Endometrial microvascular endothelial cells (primary cell): ENCODE measurements around the gene COL25A1. TPM values are rescaled to one million over a fixed set of nuclear protein-coding genes. Genes with fewer than 3 reads are reported as not detected.
"Not testable (repeated sequence)": the region's sequence is repeated elsewhere in the genome, so short reads cannot be mapped to it uniquely, and the experiment has no call there.

ENCODE experiments used
- in situ Hi-C: cut with HindIII; loops from 2 replicates; pipeline ENCODE4 v1.10.0; 2017; ENCODE audit warnings: low sequenced_read_pairs, low pct_unique_long_range_greater_than_20kb; ENCODE audit errors: inconsistent ontology term
- total RNA-seq: library from RNA; depleted of rRNA; stranded (reverse); fragments of >200 nt; gene quantifications from one replicate; pipeline ENCODE4 v1.2.3, GENCODE V29; 2015; ENCODE audit errors: inconsistent ontology term

COL25A1 gene
- total RNA-seq, 1 donor from 2014 or later = 4.3 TPM

DNA sequence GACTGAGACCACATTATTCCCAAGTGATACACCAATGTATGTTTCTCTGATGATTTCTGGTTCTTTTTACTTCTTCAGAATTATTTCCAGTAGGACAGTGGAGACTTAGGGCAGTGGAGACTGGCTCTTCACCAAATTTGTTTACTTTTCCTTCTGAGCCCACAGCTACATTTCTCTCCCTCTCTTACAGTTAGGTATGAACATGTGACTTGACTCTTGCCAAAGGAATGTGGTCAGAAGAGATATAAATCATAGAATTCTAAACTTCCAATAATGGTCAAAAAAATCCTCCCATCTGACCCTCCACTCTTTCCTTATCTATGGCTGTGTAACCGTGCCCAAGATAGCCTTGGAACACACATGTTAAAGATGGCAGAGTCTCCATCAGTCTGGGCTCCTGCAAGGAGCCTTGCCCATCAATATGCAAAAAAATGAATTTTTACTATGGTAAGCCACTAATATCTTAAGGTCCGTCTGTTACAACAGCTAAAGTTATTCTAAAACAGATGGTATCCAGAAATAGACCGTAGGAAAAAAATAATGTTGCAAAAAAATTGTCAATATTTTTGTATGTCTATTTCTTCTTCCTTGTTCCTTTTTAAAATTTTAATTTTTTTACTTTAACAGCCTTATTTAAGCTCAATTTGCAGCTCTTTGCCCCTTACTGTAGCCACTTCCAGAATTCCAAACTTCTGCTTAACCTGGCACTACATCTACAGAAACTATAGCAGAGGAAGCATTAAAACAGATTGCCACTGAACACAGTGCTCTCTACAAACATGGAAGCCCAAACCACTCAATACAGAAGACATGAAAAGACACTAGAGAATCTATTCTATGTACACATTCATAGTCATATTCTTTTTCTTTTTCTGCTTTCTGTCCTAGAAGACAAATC is 260.7 kb downstream of the COL25A1 start:
- in situ Hi-C loops = no loop called here

- in situ Hi-C loops = no loop called here
Observed at GRCh38 chr4:109040441-109040840, 262.0 kb downstream of the COL25A1 start.

DNA sequence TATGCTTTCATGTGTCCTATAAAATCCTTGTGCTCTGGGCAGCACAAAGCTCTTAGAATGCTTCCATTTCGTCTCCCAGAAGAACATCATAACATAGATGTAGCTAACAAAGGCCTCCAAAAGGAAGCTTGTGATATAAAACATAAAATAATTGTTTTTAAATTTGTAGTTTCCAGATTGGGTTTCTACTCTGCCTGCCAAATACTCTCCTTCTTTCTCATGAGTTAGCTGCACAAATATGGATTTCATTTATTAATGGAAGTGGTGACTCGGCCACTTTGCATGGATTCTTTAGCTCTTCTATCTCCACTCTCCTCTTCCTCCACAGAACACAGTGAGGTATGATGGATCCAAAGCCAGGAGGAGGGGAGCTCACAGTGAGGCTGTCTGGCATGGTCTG is 265.4 kb downstream of the COL25A1 start:
- in situ Hi-C loops = no loop called here

- in situ Hi-C loops = no loop called here
Observed at GRCh38 chr4:109033993-109034392, 268.5 kb downstream of the COL25A1 start.

DNA sequence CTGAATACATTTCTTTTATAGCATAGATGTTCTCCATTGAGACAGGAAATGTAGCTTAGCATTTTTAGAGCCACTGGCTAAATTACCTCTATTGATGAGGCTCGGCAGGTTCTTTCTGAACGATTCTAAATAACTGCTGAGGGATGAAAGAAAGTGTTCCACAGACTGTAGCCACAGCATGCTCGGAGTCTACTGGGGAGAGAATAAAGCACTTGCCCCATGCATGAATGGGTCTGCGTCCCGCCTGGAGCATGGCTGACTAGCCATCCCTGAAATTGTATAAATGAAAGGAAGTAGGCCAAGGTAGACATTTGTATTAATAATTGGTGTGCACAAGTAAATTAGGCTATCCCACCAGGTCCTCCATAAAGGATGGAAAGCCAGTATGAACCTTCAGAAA is 269.8 kb downstream of the COL25A1 start:
- in situ Hi-C loops = no loop called here

- in situ Hi-C loops = no loop called here
Observed at GRCh38 chr4:109029987-109030386, 272.5 kb downstream of the COL25A1 start.

GRCh38 chr4:109027016-109027500 is 275.4 kb downstream of the COL25A1 start:
- in situ Hi-C loops = no loop called here

DNA sequence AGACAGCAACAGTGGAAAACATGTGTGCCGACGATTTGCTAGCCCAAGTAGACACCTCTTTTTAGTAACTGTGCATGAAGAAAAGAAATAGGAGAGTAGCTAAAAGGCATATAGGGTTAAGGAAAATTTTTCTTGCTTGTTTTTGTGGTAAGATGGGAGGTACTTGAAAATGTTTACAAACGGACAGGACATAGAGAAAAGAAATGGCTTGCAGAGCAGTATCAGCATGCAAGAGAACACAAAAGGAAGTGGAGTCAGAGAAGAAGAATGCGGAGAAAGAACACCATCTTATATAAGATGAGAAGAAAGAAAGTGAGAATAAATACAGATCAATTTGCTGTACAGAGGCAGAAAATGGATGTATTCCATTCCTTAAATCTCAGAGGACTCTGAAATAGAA is 275.9 kb downstream of the COL25A1 start:
- in situ Hi-C loops = no loop called here

DNA sequence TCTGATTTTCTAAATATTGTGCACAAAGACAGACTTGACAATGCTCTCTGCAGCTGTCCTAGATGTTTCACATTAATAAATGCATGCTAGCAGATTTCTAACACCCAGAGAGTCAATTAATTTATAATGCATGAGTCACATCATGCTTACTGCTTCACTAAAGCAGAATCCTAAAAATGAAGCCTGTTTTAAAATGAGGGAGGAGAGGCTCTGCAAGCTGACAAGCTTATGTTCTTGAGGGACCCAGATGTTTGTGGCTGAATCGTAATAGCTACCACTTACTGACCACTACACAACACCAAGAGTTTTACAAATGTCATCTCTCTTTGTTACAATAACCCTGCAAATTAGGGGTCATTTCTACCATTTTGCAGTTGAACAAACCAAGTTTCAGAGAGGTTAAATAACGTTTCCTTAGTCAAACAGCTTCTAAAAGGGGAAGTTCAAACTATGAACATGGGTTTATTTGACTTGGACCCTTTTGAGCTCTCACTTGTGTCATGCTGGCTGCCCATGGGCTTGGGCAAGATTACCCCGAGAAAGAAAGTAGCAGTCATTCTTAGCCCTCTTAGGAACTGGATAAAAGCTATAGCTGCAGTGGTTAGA is 276.9 kb downstream of the COL25A1 start:
- in situ Hi-C loops = no loop called here

DNA sequence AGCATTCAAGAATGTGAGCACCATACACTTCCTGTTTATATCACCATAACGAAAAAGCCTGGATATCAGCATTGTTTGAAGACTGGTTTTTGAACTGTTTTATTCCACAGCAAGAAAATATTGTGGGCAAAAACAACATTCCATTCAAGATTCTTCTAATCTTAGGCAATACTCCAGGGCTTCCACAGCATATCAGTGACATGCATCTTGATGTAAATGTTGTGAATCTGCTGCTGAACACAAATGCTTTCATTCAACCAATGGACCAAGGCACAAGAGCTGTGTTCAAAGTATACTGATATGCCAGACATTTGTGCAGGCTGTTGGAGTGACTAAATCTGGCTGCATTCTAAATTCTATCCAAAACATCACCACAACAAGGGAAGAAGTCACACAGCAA is 279.5 kb downstream of the COL25A1 start:
- in situ Hi-C loops = no loop called here

DNA sequence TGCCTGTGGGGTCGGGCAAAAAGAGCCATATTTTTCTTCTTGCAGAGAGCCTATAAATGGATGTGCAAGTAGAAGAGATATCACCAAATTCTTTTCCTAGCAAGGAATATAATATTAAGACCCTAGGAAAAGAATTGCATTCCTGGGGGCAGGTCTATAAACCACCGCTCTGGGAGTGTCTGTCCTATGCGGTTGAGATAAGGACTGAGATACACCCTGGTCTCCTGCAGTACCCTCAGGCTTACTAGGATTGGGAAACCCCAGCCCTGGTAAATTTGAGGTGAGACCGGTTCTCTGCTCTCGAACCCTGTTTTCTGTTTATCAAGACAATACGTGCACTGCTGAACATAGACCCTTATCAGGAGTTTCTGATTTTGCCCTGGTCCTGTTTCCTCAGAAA is 280.8 kb downstream of the COL25A1 start:
- in situ Hi-C loops = not testable (repeated sequence)

- in situ Hi-C loops = no loop called here
Observed at GRCh38 chr4:109020861-109021260, 281.6 kb downstream of the COL25A1 start.

DNA sequence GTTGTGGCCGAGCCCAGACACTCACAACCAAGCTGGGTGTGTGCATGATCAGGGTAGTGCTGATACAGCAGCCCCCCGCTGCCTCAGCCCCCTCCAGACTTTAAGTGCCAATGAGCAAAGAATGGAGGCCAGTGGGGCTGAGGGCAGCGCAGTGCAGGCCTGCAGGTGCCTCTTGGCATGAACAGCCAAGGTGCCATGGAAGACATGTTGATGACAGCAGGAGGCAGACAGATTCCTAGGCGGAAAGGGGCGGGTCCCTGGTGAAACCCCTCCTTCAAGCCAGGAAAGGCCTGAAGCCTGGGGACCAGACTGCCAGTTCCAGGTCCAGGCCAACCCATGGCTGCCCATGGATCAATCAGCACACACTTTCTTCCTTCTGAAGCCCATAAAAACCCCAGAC is 286.3 kb downstream of the COL25A1 start:
- in situ Hi-C loops = no loop called here

- in situ Hi-C loops = no loop called here
Observed at GRCh38 chr4:109015413-109015810, 287.0 kb downstream of the COL25A1 start.

DNA sequence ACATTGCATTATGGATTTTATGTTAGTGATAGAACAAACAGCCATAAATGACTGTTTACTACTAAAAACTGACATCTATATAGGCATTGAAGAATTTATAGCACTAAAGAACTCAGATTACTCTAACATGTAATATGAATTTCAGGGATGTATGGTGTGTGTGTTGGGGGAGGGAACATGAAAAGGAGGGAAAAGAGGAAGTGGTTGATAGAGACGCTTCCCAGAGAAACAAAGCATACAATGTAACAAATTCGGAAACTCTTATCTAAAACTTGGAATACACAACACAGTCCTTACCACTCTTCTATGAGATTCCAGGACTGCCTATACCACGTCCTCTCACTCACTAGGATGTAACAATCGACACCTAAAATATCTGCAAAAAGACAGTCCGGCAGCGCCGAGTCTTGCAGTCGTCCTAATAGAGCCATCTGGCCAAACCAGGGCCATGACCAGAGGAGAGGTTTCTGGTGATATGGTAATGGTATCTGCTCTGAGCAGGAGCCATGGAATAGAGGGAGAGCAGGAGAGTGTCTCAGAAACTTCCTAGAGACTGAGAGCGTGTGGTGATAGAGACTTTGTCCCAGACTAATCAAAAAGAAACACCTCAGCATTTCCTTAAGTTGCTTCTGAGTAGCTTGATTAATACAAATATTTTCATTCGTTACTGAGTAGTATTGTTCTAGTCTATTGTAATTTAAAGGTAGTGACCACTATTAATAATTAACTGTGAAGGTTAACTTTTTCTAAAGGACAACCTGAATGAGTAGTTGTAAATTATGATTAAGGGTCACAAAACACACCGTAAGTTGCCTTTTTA is 287.7 kb downstream of the COL25A1 start:
- in situ Hi-C loops = no loop called here

DNA sequence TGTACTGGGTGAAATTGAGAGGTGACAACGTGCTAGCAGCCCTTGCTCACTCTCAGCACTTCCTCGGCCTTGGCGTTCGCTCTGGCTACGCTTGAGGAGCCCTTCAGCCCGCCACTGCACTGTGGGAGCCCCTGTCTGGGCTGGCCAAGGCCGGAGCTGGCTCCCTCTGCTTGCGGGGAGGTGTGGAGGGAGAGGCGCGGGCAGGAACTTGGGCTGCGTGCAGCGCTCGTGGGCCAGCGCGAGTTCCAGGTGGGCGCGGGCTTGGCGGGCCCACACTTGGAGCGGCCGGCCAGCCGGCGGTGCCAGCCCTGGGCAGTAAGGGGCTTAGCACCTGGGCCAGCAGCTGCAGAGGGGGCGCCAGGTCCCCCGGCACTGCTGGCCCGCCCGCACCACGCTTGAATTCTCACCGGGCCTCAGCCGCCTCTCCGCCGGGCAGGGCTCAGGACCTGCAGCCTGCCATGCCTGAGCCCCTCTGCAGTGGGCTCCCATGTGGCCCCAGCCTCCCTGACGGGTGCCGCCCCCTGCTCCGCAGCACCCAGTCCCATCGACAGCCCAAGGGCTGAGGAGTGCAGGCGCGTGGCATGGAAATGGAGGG is 290.1 kb downstream of the COL25A1 start:
- in situ Hi-C loops = no loop called here

- in situ Hi-C loops = no loop called here
Observed at GRCh38 chr4:109011241-109012026, 291.0 kb downstream of the COL25A1 start.

DNA sequence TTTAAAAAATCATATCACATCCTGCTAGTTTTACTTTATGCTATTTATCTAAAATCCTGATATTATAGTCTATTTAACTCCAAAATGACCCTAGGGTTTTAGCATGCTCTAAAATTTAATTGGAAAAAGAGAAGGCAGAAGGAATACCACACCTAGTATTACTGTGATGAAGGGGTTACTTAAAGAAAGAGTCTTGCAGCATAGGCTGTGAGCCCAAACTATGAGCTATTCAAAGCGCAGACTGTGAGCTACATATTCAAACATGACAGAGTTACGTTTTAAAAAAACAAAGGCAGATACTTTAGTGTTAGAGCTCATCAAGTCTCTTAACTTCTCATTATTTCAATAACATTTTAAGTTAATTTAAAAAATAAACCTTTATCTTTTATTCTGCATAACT is 291.9 kb downstream of the COL25A1 start:
- in situ Hi-C loops = no loop called here
